Nasal cavity respiratory epithelium epithelial cell of viscerocranial mucosa (primary cell): Measurements from ENCODE around the gene MCEE. TPM values are rescaled to one million over a fixed set of nuclear protein-coding genes. Genes with fewer than 3 reads are reported as not detected.

ENCODE experiments used
- total RNA-seq: library from RNA; depleted of rRNA; stranded (reverse); fragments of >200 nt; gene quantifications from 2 replicates; pipeline ENCODE4 v1.2.3, GENCODE V29; 2014

Gene MCEE
- 9.7 and 11.3 TPM in 2 replicates for total RNA-seq

DNA sequence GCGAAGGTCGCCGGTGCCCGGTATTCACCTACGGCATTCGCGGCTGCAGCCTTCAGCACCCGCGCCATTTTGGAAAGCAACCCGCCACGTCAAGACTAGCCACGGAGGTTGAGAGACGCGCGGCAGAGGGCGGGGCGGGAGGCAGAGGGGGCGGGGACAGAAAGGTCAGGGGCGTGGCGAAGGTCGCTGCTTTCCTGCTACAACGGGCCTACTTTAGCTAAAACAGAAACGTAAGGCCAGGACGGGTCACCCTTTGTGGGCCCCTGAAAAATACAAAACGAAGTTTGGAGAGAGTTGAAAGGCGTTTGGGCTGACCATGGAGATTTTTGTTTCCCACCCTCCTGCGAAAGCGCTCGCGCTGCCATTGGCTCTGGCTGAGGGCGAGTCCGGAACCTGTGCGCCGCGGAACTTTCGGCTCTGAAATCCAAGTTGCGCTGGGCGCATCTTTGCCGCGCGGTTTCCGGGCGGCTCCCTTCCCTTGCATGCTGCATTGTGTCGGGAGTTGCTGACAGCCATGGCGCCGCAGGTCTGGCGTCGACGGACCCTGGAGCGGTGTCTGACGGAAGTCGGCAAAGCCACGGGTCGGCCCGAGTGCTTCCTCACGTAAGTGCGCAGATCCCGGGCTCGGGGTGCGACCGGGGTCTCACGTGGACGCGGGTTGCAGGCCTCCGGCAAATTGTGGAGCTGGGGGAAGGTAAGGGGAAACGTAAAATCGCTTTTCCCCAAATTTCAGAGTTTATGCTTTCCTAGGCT is at the start of gene MCEE, which contains the start of gene MPHOSPH10:
MCEE (minus strand) TSS at position 78 of the 753 bp plus-strand sequence; CDS start at position 68, 10 bp downstream.
MPHOSPH10 (plus strand) TSS at position 483 of the 753 bp plus-strand sequence; CDS start at position 515, 32 bp downstream.

DNA sequence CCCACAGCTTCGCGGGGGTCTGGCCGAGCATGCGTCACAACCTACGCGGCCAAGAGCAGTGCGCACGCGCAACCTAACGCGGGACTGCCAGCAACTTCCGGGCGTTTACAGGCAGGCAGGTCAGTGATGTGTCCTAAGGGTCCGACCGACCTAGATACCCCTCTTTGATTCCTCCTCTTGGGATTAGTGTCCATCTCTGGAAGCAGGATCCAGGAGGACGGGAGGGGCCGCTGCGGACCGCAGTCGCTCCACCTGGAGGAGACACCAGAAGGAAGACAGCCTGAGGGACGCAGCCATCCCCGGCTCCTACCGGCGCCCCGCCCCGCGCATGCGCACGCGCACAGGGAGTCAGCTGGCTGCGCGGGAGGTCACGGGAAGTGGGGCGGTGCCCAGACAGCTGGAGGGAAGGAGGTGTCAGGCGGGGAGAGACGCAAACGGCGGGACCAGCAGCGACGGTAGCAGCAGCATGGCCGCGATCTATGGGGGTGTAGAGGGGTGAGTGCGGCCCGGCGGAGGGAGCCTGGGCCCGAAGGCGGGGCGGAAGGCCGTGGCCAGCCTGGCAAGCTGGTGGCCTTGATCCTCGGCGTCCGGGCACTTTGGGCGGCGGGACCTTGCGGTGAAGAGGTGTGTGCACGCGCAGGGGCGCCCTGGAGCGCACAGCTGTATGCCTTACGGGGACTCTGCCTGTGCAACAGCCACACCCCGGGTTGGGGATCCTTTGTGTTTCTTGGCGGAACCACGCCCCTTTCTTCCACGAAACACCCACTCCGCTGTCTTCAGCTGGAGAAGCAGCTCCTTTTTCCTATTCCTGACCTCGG is 61.6 kb downstream of the MCEE start, which contains the start of gene NAGK:
NAGK (plus strand) TSS at position 431 of the 818 bp plus-strand sequence; CDS start at position 467, 36 bp downstream.

Other genes starting within 250 kb of the MCEE start
- not detected in 2 replicates for gene VAX2, start 229.7 kb downstream of the MCEE start, total RNA-seq
- 0.21 and 0.34 TPM in 2 replicates for gene ATP6V1B1, start 194.3 kb downstream of the MCEE start, total RNA-seq
- gene ANKRD53, start 151.6 kb downstream of the MCEE start, total RNA-seq: 0.07 TPM in 1 of 2 replicates, not detected in the other
- 12.3 and 28.5 TPM in 2 replicates for gene TEX261, start 135.4 kb downstream of the MCEE start, total RNA-seq
- gene NAGK, start 61.6 kb downstream of the MCEE start, total RNA-seq: 29.7 and 57.7 TPM in 2 replicates
- 21.2 and 30.2 TPM in 2 replicates for gene MPHOSPH10, start 405 bp upstream of the MCEE start, total RNA-seq
- 3.1 and 5.3 TPM in 2 replicates for gene PAIP2B, start 96.9 kb upstream of the MCEE start, total RNA-seq
- 107 and 128 TPM in 2 replicates for gene ZNF638, start 201.6 kb upstream of the MCEE start, total RNA-seq